A549 (cell line): ENCODE measurements around the gene TLCD3B. TPM values are rescaled to one million over a fixed set of nuclear protein-coding genes. Genes with fewer than 3 reads are reported as not detected.

Experiments used
- ATAC-seq, 2 experiments: fragments of 200-7000 bp in 1 of 2; fragments of >200 bp in 1 of 2; cut with Nextera tagmentation in 1 of 2; cut with Tn5 transposase in 1 of 2; 3 replicates each; pipeline versions ENCODE4 v1.8.0 to v1.9.1; 2018 to 2020; ENCODE audit warnings: mild to moderate bottlenecking in 1 of 2, moderate library complexity in 1 of 2
- CTCF ChIA-PET: fragments of 300-600 bp; sonication (Branson Sonifier 250); formaldehyde crosslinking; extraction: SDS; loops from one replicate; lab custom pipeline; 2021; ENCODE audit warnings: antibody characterized with exemption, inconsistent platforms; lab: Yijun Ruan, JAX
- POLR2A ChIA-PET: fragments of 350-600 bp; formaldehyde crosslinking; extraction: SDS; loops from one replicate; lab custom pipeline; 2021; ENCODE audit warnings: antibody characterized with exemption, inconsistent platforms; lab: Yijun Ruan, JAX
- DNase-seq, 2 experiments: peaks; one replicate each; pipeline versions ENCODE4 v3.0.0 to v3.0.0-alpha.2; 2011 to 2016; ENCODE audit warnings: low read depth in 1 of 2, low spot score in 1 of 2
- FAIRE-seq: peaks from 2 replicates; lab custom pipeline; 2011; peaks lifted over from hg19 to GRCh38; lab: Jason Lieb, UNC
- H3K27ac ChIP-seq, 2 experiments: fragments of >200 bp; sonication (Bioruptor Twin); formaldehyde crosslinking; 3 replicates each; pipeline ENCODE4 v1.5.1; 2016 to 2017
- H3K4me1 ChIP-seq: fragments of >200 bp; sonication (Bioruptor Twin); formaldehyde crosslinking; 3 replicates; pipeline ENCODE4 v1.6.1; 2016
- H3K4me2 ChIP-seq: fragments of >200 bp; sonication (Bioruptor Twin); formaldehyde crosslinking; 3 replicates; pipeline ENCODE4 v1.6.1; 2016
- H3K4me3 ChIP-seq: fragments of >200 bp; sonication (Bioruptor Twin); formaldehyde crosslinking; 3 replicates; pipeline ENCODE4 v1.5.1; 2016
- H3K9me3 ChIP-seq: fragments of >200 bp; sonication (Bioruptor Twin); formaldehyde crosslinking; 3 replicates; pipeline ENCODE4 v1.6.1; 2016
- CBX2 ChIP-seq: fragments of 200-600 bp; sonication (generic); IDR thresholded peaks from 2 replicates; pipeline ENCODE4 v1.6.1; 2016; ENCODE audit warnings: low read depth, mild to moderate bottlenecking, borderline replicate concordance
- CBX8 ChIP-seq: fragments of 200-600 bp; sonication (generic); IDR thresholded peaks from 2 replicates; pipeline ENCODE4 v1.6.1; 2016
- CEBPB ChIP-seq, 2 experiments: fragments of >200 bp in 1 of 2; sonication (Bioruptor Twin) in 1 of 2; formaldehyde crosslinking in 1 of 2; IDR thresholded peaks; 2 replicates each; pipeline ENCODE4 v1.6.1; 2012 to 2016
- CHD4 ChIP-seq: fragments of 200-600 bp; sonication (generic); IDR thresholded peaks from 2 replicates; pipeline ENCODE4 v1.6.1; 2016; ENCODE audit warnings: antibody characterized with exemption, mild to moderate bottlenecking, borderline replicate concordance
- FOSB ChIP-seq: fragments of 250-450 bp; sonication (Bioruptor Pico); IDR thresholded peaks from 2 replicates; pipeline ENCODE4 v1.5.0; 2020; ENCODE audit warnings: mild to moderate bottlenecking, moderate library complexity
- HDAC2 ChIP-seq: fragments of 200-600 bp; sonication (generic); IDR thresholded peaks from 2 replicates; pipeline ENCODE4 v1.6.1; 2016
- HOXB13 ChIP-seq: fragments of 250-450 bp; sonication (Bioruptor Pico); IDR thresholded peaks from 2 replicates; pipeline ENCODE4 v1.5.0; 2020; ENCODE audit warnings: low read depth, mild to moderate bottlenecking, moderate library complexity
- JUNB ChIP-seq: fragments of >200 bp; sonication (Bioruptor Twin); formaldehyde crosslinking; IDR thresholded peaks from 2 replicates; pipeline ENCODE4 v1.6.1; 2016
- KDM5A ChIP-seq: fragments of 200-600 bp; sonication (generic); IDR thresholded peaks from 2 replicates; pipeline ENCODE4 v1.6.1; 2016; ENCODE audit warnings: antibody characterized with exemption, mild to moderate bottlenecking
- NPAS2 ChIP-seq: fragments of 250-450 bp; sonication (Bioruptor Pico); IDR thresholded peaks from 2 replicates; pipeline ENCODE4 v1.8.0; 2022; ENCODE audit warnings: mild to moderate bottlenecking, moderate library complexity, borderline replicate concordance
- RFX5 ChIP-seq: fragments of 450-650 bp; IDR thresholded peaks from 2 replicates; pipeline ENCODE4 v1.7.1; 2014; ENCODE audit warnings: antibody characterized with exemption, mild to moderate bottlenecking, moderate library complexity
- SREBF2 ChIP-seq: fragments of 450-650 bp; IDR thresholded peaks from 2 replicates; pipeline ENCODE4 v1.6.1; 2014; ENCODE audit warnings: mild to moderate bottlenecking, moderate library complexity
- ZFP36 ChIP-seq: fragments of 450-650 bp; IDR thresholded peaks from 2 replicates; pipeline ENCODE4 v1.6.1; 2014; ENCODE audit warnings: borderline replicate concordance; ENCODE audit not compliant: partially characterized antibody
- ZNF302 ChIP-seq: fragments of 250-450 bp; sonication (Bioruptor Pico); IDR thresholded peaks from 2 replicates; pipeline ENCODE4 v1.9.0; 2021; ENCODE audit warnings: inconsistent platforms, mild to moderate bottlenecking, moderate library complexity
- WGBS: methylation state at CpG from one replicate; pipeline ENCODE4 v1.1.6; 2017; ENCODE audit errors: missing lambda C conversion rate; 5-methylcytosine and 5-hydroxymethylcytosine counted together
- polyA plus RNA-seq, 4 experiments: library from polyadenylated mRNA; depleted of rRNA in 3 of 4; stranded (reverse); fragments of >200 nt; fragmentation: RNase III in 1 of 4; extraction: RNeasy Plus Mini Kit Qiagen cat#74134 plus additional on column Dnase treatment in 1 of 4; gene quantifications; 2 replicates in 3 of 4; 3 replicates in 1 of 4; pipeline ENCODE4 v1.2.3, GENCODE V29; 2011 to 2017
- TF ChIP-seq, protein P1 (sequence below): IDR thresholded peaks from 2 replicates; pipeline ENCODE4 v1.6.1; 2012
- TF ChIP-seq, protein P2 (sequence below): IDR thresholded peaks from 2 replicates; pipeline ENCODE4 v1.6.1; 2012; ENCODE audit warnings: low read depth, borderline replicate concordance
- TF ChIP-seq, protein P3 (sequence below): fragments of 150-350 bp; IDR thresholded peaks from 2 replicates; pipeline ENCODE4 v1.6.1; 2014; ENCODE audit warnings: low read depth, mild to moderate bottlenecking, low read length
- TF ChIP-seq, protein P4 (sequence below): fragments of >200 bp; sonication (Bioruptor Twin); formaldehyde crosslinking; IDR thresholded peaks from 2 replicates; pipeline ENCODE4 v1.6.1; 2016
- TF ChIP-seq, protein P5 (sequence below): fragments of 200-600 bp; sonication (generic); IDR thresholded peaks from 2 replicates; pipeline ENCODE4 v1.6.1; 2016; ENCODE audit warnings: antibody characterized with exemption, mild to moderate bottlenecking, moderate library complexity
- TF ChIP-seq, protein P6 (sequence below): fragments of >200 bp; sonication (Bioruptor Twin); formaldehyde crosslinking; IDR thresholded peaks from 3 replicates; pipeline ENCODE4 v1.5.1; 2016

The TLCD3B gene
- polyA plus RNA-seq, 2 of the 4 experiments (the other 2 are of a cell fraction), result 0.30 to 0.68 TPM

DNA sequence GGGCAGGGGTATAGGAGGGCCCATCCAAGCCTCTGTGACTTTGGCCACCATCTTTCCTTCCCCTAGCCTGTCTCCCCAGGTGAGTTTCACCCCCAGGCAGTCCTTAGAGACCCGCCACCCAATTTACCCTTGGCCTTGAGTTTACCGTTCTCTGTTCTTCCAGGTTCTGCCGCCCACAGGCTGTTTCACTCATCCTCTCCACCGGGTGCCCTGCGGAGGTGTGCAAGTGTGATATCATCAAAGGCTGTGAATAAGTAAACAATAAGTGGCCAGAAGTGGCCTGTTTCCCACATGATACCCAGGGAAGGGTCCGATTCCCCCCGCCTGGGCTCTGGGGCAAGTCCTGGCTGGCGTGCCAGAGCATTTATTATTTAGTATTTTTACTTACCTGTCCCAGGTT, 15.1 kb upstream of the TLCD3B start:
- FAIRE-seq (no peak), DNase-seq (no peak), ATAC-seq (peak; percentile 24 to 30; a peak in 1 of 6 replicates)
- Histone ChIP-seq H3K27ac (no peak overlapping the region), H3K4me1 (no peaks in the 10 kb centered on the region)
- POLR2A ChIA-PET, result no interaction called here
- WGBS, result 70% methylated on average over 8 of the region's 8 CpGs
- TF ChIP-seq, protein P1, sequence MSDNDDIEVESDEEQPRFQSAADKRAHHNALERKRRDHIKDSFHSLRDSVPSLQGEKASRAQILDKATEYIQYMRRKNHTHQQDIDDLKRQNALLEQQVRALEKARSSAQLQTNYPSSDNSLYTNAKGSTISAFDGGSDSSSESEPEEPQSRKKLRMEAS, result no peak
- TF ChIP-seq NPAS2 (CRISPR knock-in tag), result no peak
- TF ChIP-seq CHD4, result no peak
- TF ChIP-seq ZFP36, result no peak
- TF ChIP-seq RFX5, result no peak
- no peak for TF ChIP-seq HOXB13 (CRISPR knock-in tag)
- TF ChIP-seq, protein P2, sequence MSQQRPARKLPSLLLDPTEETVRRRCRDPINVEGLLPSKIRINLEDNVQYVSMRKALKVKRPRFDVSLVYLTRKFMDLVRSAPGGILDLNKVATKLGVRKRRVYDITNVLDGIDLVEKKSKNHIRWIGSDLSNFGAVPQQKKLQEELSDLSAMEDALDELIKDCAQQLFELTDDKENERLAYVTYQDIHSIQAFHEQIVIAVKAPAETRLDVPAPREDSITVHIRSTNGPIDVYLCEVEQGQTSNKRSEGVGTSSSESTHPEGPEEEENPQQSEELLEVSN, result no peak
- TF ChIP-seq SREBF2, result no peak
- TF ChIP-seq CBX2, result no peak
- TF ChIP-seq FOSB (CRISPR knock-in tag), result no peak
- TF ChIP-seq KDM5A, result no peak
- TF ChIP-seq, protein P3, sequence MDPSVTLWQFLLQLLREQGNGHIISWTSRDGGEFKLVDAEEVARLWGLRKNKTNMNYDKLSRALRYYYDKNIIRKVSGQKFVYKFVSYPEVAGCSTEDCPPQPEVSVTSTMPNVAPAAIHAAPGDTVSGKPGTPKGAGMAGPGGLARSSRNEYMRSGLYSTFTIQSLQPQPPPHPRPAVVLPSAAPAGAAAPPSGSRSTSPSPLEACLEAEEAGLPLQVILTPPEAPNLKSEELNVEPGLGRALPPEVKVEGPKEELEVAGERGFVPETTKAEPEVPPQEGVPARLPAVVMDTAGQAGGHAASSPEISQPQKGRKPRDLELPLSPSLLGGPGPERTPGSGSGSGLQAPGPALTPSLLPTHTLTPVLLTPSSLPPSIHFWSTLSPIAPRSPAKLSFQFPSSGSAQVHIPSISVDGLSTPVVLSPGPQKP, result no peak
- no peak for TF ChIP-seq HDAC2
- TF ChIP-seq, protein P4, sequence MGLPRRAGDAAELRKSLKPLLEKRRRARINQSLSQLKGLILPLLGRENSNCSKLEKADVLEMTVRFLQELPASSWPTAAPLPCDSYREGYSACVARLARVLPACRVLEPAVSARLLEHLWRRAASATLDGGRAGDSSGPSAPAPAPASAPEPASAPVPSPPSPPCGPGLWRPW, result no peak
- no peak for TF ChIP-seq CBX8
- TF ChIP-seq, protein P5, sequence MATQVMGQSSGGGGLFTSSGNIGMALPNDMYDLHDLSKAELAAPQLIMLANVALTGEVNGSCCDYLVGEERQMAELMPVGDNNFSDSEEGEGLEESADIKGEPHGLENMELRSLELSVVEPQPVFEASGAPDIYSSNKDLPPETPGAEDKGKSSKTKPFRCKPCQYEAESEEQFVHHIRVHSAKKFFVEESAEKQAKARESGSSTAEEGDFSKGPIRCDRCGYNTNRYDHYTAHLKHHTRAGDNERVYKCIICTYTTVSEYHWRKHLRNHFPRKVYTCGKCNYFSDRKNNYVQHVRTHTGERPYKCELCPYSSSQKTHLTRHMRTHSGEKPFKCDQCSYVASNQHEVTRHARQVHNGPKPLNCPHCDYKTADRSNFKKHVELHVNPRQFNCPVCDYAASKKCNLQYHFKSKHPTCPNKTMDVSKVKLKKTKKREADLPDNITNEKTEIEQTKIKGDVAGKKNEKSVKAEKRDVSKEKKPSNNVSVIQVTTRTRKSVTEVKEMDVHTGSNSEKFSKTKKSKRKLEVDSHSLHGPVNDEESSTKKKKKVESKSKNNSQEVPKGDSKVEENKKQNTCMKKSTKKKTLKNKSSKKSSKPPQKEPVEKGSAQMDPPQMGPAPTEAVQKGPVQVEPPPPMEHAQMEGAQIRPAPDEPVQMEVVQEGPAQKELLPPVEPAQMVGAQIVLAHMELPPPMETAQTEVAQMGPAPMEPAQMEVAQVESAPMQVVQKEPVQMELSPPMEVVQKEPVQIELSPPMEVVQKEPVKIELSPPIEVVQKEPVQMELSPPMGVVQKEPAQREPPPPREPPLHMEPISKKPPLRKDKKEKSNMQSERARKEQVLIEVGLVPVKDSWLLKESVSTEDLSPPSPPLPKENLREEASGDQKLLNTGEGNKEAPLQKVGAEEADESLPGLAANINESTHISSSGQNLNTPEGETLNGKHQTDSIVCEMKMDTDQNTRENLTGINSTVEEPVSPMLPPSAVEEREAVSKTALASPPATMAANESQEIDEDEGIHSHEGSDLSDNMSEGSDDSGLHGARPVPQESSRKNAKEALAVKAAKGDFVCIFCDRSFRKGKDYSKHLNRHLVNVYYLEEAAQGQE, result no peak
- no peak for TF ChIP-seq JUNB
- no peak for TF ChIP-seq CEBPB (IDR thresholded peaks at IDR 0.05)
- no peak for TF ChIP-seq ZNF302 (CRISPR knock-in tag)
- TF ChIP-seq, protein P6, sequence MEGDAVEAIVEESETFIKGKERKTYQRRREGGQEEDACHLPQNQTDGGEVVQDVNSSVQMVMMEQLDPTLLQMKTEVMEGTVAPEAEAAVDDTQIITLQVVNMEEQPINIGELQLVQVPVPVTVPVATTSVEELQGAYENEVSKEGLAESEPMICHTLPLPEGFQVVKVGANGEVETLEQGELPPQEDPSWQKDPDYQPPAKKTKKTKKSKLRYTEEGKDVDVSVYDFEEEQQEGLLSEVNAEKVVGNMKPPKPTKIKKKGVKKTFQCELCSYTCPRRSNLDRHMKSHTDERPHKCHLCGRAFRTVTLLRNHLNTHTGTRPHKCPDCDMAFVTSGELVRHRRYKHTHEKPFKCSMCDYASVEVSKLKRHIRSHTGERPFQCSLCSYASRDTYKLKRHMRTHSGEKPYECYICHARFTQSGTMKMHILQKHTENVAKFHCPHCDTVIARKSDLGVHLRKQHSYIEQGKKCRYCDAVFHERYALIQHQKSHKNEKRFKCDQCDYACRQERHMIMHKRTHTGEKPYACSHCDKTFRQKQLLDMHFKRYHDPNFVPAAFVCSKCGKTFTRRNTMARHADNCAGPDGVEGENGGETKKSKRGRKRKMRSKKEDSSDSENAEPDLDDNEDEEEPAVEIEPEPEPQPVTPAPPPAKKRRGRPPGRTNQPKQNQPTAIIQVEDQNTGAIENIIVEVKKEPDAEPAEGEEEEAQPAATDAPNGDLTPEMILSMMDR, result no peak
- TF ChIP-seq, all 56 proteins: peak for 0
- CTCF ChIA-PET, result interaction anchor here (0.8 to 4.6 kb wide), 4 partner anchors 9 to 46 kb away, joined by 3 to 34 read pairs (median 5); partner anchors contain the start of genes TBX6 and TLCD3B
- Histone ChIP-seq H3K4me2 (no peak overlapping the region), H3K9me3 (no peaks in the 10 kb centered on the region), H3K4me3 (no peak overlapping the region)
